Endothelial cell of umbilical vein (primary cell): ENCODE data around the gene AGBL4.

ENCODE experiments used
- EZH2 ChIP-seq: IDR thresholded peaks from 2 replicates; pipeline ENCODE4 v1.6.1; 2012; ENCODE audit warnings: borderline replicate concordance, low read depth, mild to moderate bottlenecking, moderate library complexity, low read length, inconsistent platforms; ENCODE audit not compliant: severe bottlenecking
- POLR2A ChIP-seq: IDR thresholded peaks from 2 replicates; pipeline ENCODE4 v1.6.1; 2012; ENCODE audit warnings: low read depth, mild to moderate bottlenecking, control low read depth, low read length
- TF ChIP-seq, protein P1 (sequence below), 2 donors: IDR thresholded peaks; 1 replicate in 1 of 2; 2 replicates in 1 of 2; pipeline ENCODE4 v1.5.1; 2011; ENCODE audit warnings: low read length in 2 of 2, mild to moderate bottlenecking in 2 of 2, moderate library complexity in 2 of 2, control low read depth in 1 of 2, inconsistent platforms in 1 of 2, low read depth in 1 of 2; ENCODE audit not compliant: insufficient read depth in 1 of 2; ENCODE audit errors: extremely low read depth in 1 of 2

DNA sequence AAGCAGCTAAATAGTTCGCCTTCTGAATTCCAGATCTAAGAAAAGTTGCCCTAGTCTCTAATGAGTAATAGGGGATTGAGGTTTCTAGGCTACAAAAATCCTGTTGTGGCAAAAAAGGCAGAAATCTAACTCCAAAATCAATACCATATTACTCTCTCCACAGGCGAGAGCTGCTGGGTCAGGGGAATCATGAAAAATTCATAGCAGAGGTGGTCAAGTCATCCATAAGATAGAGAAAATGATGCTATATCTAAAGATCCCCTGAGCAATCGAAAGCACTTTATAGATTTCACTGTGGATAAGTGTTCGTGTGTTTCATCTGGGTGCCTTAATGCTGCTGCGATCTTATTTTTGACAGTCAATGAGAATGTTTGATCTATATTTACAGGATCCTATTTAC is 417.7 kb downstream of the AGBL4 start:
- TF ChIP-seq, protein P1, sequence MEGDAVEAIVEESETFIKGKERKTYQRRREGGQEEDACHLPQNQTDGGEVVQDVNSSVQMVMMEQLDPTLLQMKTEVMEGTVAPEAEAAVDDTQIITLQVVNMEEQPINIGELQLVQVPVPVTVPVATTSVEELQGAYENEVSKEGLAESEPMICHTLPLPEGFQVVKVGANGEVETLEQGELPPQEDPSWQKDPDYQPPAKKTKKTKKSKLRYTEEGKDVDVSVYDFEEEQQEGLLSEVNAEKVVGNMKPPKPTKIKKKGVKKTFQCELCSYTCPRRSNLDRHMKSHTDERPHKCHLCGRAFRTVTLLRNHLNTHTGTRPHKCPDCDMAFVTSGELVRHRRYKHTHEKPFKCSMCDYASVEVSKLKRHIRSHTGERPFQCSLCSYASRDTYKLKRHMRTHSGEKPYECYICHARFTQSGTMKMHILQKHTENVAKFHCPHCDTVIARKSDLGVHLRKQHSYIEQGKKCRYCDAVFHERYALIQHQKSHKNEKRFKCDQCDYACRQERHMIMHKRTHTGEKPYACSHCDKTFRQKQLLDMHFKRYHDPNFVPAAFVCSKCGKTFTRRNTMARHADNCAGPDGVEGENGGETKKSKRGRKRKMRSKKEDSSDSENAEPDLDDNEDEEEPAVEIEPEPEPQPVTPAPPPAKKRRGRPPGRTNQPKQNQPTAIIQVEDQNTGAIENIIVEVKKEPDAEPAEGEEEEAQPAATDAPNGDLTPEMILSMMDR (IDR thresholded peaks at IDR 0.05; ENCODE audit: extremely low read depth in 1 of 2, insufficient read depth in 1 of 2, low read depth in 1 of 2, low read length in 2 of 2): no peak
- TF ChIP-seq POLR2A (no peak), EZH2 (no peak)
